ENCODE measurements around the gene NPDC1. TPM values are rescaled to one million over a fixed set of nuclear protein-coding genes. Genes with fewer than 3 reads are reported as not detected.
"Not testable (repeated sequence)": the region's sequence is repeated elsewhere in the genome, so short reads cannot be mapped to it uniquely, and the experiment has no call there.

Gene NPDC1
- total RNA-seq, 2 donors from 2014 or later = 49.7 to 57.8 TPM

- H3K4me3 ChIP-seq = no peak overlapping the region
- H3K36me3 ChIP-seq = peaks cover 13% of the 10 kb centered on the region
- no peak overlapping the region for H3K27ac ChIP-seq
- peak; percentile 83 for DNase-seq (ENCODE audit: low spot score)
- H3K27me3 ChIP-seq = no peaks in the 10 kb centered on the region
- peak; percentile 90 to 96 for TF ChIP-seq CTCF (IDR thresholded peaks at IDR 0.05)
- H3K9me3 ChIP-seq = no peaks in the 10 kb centered on the region
- H3K4me1 ChIP-seq = peaks cover 0 to 14% of the 10 kb centered on the region in 2 donors
Measured at GRCh38 chr9:137034709-137035506, 11.1 kb downstream of the NPDC1 start.

- Histone ChIP-seq H3K4me1 (peaks cover 0 to 18% of the 10 kb centered on the region in 2 donors), H3K27ac (no peak overlapping the region), H3K4me3 (peak overlapping the region in 1 of 2 donors; percentile 21), H3K9me3 (no peaks in the 10 kb centered on the region), H3K36me3 (peaks cover 6% of the 10 kb centered on the region), H3K27me3 (no peaks in the 10 kb centered on the region)
- no peak for TF ChIP-seq CTCF (IDR thresholded peaks at IDR 0.05)
- DNase-seq (ENCODE audit: low spot score) = no peak
Measured at GRCh38 chr9:137034039-137034708, 11.8 kb downstream of the NPDC1 start.

GRCh38 chr9:137033481-137033880, 12.5 kb downstream of the NPDC1 start:
- H3K4me3 ChIP-seq = peak overlapping the region in 1 of 2 donors; percentile 21
- peaks cover 0 to 25% of the 10 kb centered on the region in 2 donors for H3K4me1 ChIP-seq
- not testable (repeated sequence) for H3K27ac ChIP-seq; H3K36me3 ChIP-seq; H3K27me3 ChIP-seq; H3K9me3 ChIP-seq; DNase-seq (ENCODE audit: low spot score)

GRCh38 chr9:137032858-137033257, 13.1 kb downstream of the NPDC1 start:
- Histone ChIP-seq H3K27me3 (no peaks in the 10 kb centered on the region), H3K9me3 (no peaks in the 10 kb centered on the region), H3K27ac (no peak overlapping the region), H3K4me1 (peaks cover 0 to 27% of the 10 kb centered on the region in 2 donors), H3K36me3 (no peaks in the 10 kb centered on the region), H3K4me3 (peak overlapping the region in 1 of 2 donors; percentile 21)
- peak; percentile 69 for DNase-seq (ENCODE audit: low spot score)
- no peak for TF ChIP-seq CTCF (IDR thresholded peaks at IDR 0.05)

GRCh38 chr9:137031904-137032640, 13.9 kb downstream of the NPDC1 start, which contains the start of gene FUT7:
Gene FUT7 (minus strand): TSS chr9:137032088. CDS start chr9:137031991, 97 bp downstream.
- Histone ChIP-seq H3K9me3 (no peaks in the 10 kb centered on the region), H3K27ac (no peak within 1 kb of the TSS), H3K4me3 (no peak within 1 kb of the TSS), H3K4me1 (peaks cover 0 to 33% of the 10 kb centered on the region in 2 donors), H3K36me3 (no peaks in the 10 kb centered on the region), H3K27me3 (no peaks in the 10 kb centered on the region)
- TF ChIP-seq CTCF (IDR thresholded peaks at IDR 0.05) = no peak
- DNase-seq (ENCODE audit: low spot score) = no peak

All from right atrium auricular region (tissue), 2 donors.